NCI-H1092 treated with DMSO at 0.1 percent for 48 hours (cell line): ENCODE measurements around the gene DDX50.
A peak's percentile ranks its signal among the peaks of the same experiment; 100 is the strongest.
"Not testable (repeated sequence)": the region's sequence is repeated elsewhere in the genome, so short reads cannot be mapped to it uniquely, and the experiment has no call there.

Experiments
- DNase-seq: peaks from one replicate; lab custom pipeline; 2025; lab: John Stamatoyannopoulos, UW

Gene DDX50

DNA sequence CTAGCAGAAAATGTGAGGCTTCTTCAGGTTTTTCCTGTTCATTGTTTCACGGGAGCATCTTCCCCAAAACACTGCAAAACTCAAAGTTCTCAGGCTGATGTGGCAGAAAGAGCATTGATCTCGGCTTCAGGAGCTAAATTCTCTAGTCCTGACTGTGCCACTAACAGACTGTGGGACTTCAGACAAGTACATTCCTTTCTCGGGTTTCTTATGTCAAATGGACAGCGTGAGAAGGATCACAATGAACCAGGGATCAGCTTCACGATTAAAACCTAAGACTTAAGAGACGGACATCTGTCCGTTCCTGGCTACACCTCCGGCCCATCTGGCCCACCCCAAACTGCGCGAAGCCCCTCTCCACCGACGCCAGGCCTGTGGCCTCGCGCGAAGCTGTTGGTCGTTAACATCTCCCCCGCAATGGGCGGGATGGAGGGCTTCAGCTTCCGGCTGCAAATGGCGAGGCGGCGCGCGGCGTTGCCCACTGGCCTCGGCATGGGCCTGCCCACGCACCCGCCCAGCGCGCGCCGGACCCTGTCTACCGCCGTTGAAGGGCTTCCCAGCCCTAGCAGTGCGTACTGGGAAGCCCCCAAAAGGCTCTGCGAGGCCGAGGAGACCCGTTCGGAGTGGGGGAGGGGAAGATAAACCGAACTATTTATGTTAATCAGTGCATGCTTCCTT is 549 bp upstream of the DDX50 start:
- DNase-seq, result no peak

DNA sequence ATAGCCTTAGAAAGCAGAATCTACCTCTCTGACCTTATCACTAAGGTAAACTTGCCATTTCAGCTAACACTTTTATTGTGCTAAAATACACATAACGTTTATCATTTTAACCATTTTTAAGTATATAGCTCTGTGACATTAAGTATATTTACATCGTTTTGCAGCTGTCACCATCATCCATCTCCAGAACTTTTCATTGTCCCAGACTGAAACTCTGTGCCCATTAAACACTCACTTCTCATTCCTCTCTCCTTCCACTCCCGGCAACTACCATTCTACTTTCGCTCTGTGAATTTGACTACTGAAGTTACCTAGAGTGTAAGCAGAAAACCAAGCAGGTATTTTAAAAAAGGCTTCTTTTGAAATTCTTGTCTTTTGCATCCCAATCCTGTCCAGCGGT is 1.3 kb downstream of the DDX50 start:
- no peak for DNase-seq

DNA sequence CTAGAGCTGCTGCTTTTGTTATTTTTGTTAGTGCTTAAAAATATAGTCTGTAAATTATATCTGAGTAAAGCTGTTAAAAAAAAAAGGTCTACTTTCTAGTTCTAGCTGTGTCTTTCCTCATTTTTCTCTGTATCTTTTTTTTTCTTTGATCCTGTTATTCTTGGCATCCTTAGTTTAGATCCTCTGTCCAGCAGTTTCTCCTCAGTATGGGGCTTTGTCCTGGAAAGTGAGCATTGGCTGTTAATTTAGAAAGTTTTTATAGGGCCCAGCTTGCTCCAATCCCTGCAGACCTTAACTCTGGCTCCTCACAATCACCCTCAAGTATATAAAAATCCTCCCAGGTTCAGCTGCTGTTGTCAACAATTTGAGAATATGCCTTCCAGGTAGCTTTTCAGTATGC is 23.5 kb downstream of the DDX50 start:
- no peak for DNase-seq

DNA sequence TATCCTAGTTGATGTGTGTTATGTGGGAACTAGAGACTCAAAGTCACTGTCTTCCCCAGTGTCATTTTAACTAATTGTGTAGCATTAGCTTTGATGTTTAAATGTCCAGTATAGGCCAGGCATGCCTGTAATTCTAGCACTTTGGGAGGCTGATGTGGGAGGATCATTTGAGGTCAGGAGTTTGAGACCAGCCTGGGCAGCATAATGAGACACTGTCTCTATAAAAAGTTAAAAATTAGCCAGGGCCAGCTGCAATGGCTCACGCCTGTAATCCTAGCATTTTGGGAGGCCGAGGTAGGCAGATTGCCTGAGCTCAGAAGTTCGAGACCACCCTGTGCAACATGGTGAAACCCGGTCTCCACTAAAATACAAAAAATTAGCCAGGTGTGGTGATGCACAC is 24.4 kb downstream of the DDX50 start:
- no peak for DNase-seq

GRCh38 chr10:68929157-68929556 is 28.0 kb downstream of the DDX50 start:
- not testable (repeated sequence) for DNase-seq

GRCh38 chr10:68929888-68930287 is 28.8 kb downstream of the DDX50 start:
- not testable (repeated sequence) for DNase-seq

DNA sequence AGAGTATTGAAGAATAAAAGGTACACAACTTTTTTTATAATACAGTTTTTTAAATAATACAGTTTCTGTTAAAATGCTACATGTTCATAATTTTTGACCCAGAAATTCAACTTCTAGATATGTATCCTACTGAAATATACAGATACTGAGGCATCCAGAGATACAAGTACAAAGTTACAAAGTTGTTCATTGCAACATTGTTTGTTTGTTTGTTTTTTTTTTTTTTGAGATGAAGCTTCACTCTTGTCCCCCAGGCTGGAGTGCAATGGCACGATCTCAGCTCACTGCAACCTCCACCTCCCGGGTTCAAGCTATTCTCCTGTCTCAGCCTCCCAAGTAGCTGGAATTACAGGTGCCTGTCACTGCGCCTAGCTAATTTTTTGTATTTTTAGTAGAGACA is 31.7 kb downstream of the DDX50 start:
- DNase-seq, result not testable (repeated sequence)

DNA sequence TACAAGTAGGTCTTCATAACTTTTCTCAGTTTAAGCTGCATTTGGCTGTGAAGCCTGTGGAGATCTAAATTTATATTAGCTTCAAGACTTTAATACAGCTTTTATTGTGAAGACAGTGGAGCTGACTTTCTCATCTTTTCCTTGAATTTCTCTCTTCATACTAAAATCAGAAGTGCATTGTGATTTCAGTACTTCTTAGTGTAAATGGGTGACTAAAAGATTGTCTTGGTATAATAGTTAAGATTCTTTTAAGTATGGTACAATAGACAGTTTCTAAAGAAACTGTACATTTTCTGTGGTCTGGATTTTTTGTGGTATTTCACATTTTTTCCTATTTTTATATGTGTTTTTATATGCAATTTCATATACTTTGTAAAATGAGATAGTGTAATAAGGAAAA is 33.9 kb downstream of the DDX50 start:
- no peak for DNase-seq

DNA sequence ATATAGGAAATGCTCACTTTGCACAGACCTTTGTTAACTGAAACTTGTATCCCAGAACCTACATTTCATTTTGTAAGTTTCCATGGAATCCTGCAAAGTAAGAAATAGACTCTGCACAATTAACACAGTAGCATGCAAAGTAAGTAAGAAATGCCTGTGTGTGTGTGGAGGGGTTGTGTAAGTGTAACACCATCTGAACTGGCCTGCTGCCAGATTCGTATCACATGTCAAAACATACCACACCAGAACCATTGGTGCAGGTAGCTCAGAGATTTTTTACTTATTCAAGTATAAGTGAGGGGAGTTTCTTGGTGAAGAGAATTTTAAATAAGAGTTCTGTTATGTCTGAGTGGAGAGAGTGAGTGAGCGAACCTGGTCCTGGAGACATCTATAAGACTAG is 37.0 kb downstream of the DDX50 start:
- DNase-seq, result no peak

- DNase-seq, result no peak
Observed at GRCh38 chr10:68938884-68939283, 37.8 kb downstream of the DDX50 start.

- DNase-seq, result not testable (repeated sequence)
Observed at GRCh38 chr10:68940917-68941316, 39.8 kb downstream of the DDX50 start.

DNA sequence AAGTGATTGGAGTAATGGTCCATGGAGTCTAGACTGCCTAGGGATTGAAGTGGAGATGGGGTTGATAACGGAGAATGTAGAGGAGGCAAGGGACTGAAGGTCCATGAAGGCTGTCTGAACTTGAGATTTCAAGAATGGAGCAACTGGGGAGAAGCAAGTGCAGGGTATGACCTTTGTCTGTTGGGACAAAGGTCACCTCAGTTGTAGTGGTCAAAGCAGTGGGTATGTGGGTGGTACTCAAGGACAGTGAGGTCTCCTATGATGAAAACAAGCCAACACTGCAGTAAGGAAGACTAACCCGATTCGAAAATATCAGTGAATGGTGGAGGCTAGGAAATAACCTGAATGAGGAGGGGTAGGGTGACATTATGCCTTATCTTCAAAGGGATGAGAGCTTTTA is 49.5 kb downstream of the DDX50 start:
- DNase-seq, result no peak

DNA sequence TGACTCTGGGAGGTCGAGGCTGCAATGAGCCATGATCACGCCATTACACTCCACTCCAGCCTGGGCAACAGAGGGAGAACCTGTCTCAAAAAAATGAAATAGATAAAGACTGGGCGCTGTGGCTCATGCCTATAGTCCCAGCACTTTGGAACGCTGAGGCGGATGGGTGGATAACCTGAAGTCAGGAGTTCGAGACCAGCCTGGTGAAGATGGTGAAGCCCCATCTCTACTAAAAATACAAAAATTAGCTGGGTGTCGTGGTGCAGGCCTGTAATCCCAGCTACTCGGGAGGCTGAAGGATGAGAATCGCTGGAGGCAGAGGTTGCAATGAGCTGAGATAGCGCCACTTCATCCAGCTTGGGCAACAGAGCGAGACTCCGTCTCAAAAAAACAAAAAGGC is 53.8 kb downstream of the DDX50 start:
- no peak for DNase-seq

DNA sequence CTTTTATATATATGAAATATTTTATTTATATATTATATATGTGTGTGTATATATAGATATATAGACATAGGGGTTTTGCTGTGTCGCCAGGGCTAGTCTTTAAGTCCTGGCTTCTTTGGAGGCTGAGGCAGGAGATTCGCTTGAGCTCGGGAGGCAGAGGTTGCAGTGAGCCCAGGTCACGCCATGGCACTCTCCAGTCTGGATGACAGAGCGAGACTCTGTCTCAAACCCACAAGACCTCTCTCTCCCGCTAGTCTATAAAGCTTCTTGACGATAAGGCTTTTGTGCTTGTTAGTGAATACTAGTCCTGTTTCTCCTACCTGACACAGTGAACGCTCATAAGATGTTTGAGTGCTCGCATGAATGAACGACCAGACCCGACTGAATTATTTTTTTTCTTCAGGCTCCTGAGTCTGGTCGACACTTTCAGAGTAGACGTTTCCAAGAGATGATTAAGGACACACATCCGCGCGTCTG is 54.3 kb downstream of the DDX50 start:
- peak; percentile 67 for DNase-seq

GRCh38 chr10:68955832-68956532 is 54.9 kb downstream of the DDX50 start, which contains the start of gene DDX21:
DDX21 (plus strand) TSS chr10:68956170; CDS start chr10:68956226, 56 bp downstream.
- peak; percentile 82 for DNase-seq

- no peak for DNase-seq
Observed at GRCh38 chr10:68957284-68957615, 56.1 kb downstream of the DDX50 start.

GRCh38 chr10:68957654-68958053 is 56.5 kb downstream of the DDX50 start:
- DNase-seq, result no peak

- DNase-seq, result no peak
Observed at GRCh38 chr10:68959695-68960527, 58.8 kb downstream of the DDX50 start.

- no peak for DNase-seq
Observed at GRCh38 chr10:68963151-68963550, 62.0 kb downstream of the DDX50 start.

GRCh38 chr10:68973975-68974374 is 72.9 kb downstream of the DDX50 start:
- DNase-seq, result no peak

DNA sequence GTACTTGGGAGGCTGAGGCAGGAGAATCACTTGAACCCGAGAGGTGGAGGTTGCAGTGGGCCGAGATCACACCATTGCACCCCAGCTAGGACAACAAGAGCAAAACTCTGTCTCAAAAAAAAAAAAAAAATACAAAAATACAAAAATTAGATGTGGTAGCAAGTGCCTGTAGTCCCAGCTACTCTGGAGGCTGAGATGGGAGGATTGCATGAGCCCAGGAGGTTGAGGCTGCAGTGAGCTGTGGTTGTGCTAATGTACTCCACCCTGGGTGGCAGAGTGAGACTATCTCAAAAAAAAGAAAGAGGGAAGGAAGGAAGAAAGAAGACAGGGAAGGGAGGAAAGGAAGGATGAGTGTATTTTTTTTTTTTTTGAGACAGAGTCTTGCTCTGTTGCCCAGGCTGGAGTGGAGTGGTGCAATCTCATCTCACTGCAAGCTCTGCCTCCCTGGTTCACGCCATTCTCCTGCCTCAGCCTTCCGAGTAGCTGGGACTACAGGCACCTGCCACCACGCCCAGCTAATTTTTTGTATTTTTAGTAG is 74.9 kb downstream of the DDX50 start:
- DNase-seq, result not testable (repeated sequence)

DNA sequence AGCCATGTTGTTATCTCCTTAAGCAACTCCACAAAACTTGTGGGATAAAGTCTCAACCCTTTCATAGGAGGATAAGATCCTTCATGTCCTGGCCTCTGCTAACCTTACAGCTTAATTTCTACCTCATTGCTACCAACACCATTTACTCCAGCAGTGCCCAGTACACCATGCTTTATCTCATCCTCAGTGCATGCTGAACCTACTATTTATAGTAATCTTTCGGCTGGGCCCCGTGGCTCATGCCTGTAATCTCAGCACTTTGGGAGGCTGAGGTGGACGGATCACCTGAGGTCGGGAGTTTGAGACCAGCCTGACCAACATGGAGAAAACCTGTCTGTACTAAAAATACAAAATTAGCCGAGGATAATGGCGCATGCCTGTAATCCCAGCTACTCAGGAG is 78.6 kb downstream of the DDX50 start:
- not testable (repeated sequence) for DNase-seq
